Measurements from ENCODE around the gene ATL3.

ATL3 gene

GRCh38 chr11:63671322-63672155 lies at the start of gene ATL3:
Gene ATL3 (minus strand): TSS chr11:63671376. CDS start chr11:63671335, 41 bp downstream.
- H3K36me3 Mint-ChIP-seq (ENCODE audit: low read depth): peaks cover 13% of the 10 kb centered on the region

GRCh38 chr11:63720611-63721010 lies 49.4 kb upstream of the ATL3 start:
- peaks cover 4% of the 10 kb centered on the region for H3K4me1 Mint-ChIP-seq (ENCODE audit: low read depth)
- no peaks in the 10 kb centered on the region for H3K9me3 Mint-ChIP-seq
- H3K36me3 Mint-ChIP-seq (ENCODE audit: low read depth): peaks cover 3% of the 10 kb centered on the region
- H3K27me3 Mint-ChIP-seq (ENCODE audit: low read depth): no peaks in the 10 kb centered on the region
- no peak overlapping the region for H3K4me3 Mint-ChIP-seq
- H3K27ac Mint-ChIP-seq: no peak overlapping the region

More at GRCh38 chr11:63671322-63672155, at the start of gene ATL3:
- Mint-ChIP-seq H3K27ac (peak within 1 kb of the TSS; percentile 80), H3K27me3 (ENCODE audit: low read depth) (no peaks in the 10 kb centered on the region), H3K9me3 (no peaks in the 10 kb centered on the region), H3K4me3 (peak within 1 kb of the TSS; percentile 83), H3K4me1 (ENCODE audit: low read depth) (peaks cover 33% of the 10 kb centered on the region)

GRCh38 chr11:63719987-63720386 lies 48.8 kb upstream of the ATL3 start:
- H3K27me3 Mint-ChIP-seq (ENCODE audit: low read depth): no peaks in the 10 kb centered on the region
- H3K4me1 Mint-ChIP-seq (ENCODE audit: low read depth): peaks cover 4% of the 10 kb centered on the region
- no peaks in the 10 kb centered on the region for H3K9me3 Mint-ChIP-seq
- H3K4me3 Mint-ChIP-seq: no peak overlapping the region
- peaks cover 3% of the 10 kb centered on the region for H3K36me3 Mint-ChIP-seq (ENCODE audit: low read depth)
- no peak overlapping the region for H3K27ac Mint-ChIP-seq

- Mint-ChIP-seq H3K27ac (no peak overlapping the region), H3K4me3 (no peak overlapping the region), H3K27me3 (ENCODE audit: low read depth) (no peaks in the 10 kb centered on the region), H3K9me3 (no peaks in the 10 kb centered on the region), H3K4me1 (ENCODE audit: low read depth) (peaks cover 4% of the 10 kb centered on the region), H3K36me3 (ENCODE audit: low read depth) (peaks cover 6% of the 10 kb centered on the region)
These were observed 47.8 kb upstream of the ATL3 start for GRCh38 chr11:63719001-63719400.

GRCh38 chr11:63716046-63716445 lies 44.9 kb upstream of the ATL3 start:
- no peak overlapping the region for H3K27ac Mint-ChIP-seq
- peaks cover 6% of the 10 kb centered on the region for H3K36me3 Mint-ChIP-seq (ENCODE audit: low read depth)
- no peaks in the 10 kb centered on the region for H3K9me3 Mint-ChIP-seq
- no peak overlapping the region for H3K4me3 Mint-ChIP-seq
- H3K27me3 Mint-ChIP-seq (ENCODE audit: low read depth): no peaks in the 10 kb centered on the region
- H3K4me1 Mint-ChIP-seq (ENCODE audit: low read depth): peaks cover 8% of the 10 kb centered on the region

GRCh38 chr11:63713766-63714165 lies 42.6 kb upstream of the ATL3 start:
- no peak overlapping the region for H3K27ac Mint-ChIP-seq
- H3K4me3 Mint-ChIP-seq: no peak overlapping the region
- no peaks in the 10 kb centered on the region for H3K27me3 Mint-ChIP-seq (ENCODE audit: low read depth)
- H3K36me3 Mint-ChIP-seq (ENCODE audit: low read depth): peaks cover 5% of the 10 kb centered on the region
- no peaks in the 10 kb centered on the region for H3K9me3 Mint-ChIP-seq
- peaks cover 8% of the 10 kb centered on the region for H3K4me1 Mint-ChIP-seq (ENCODE audit: low read depth)

GRCh38 chr11:63711838-63712237 lies 40.7 kb upstream of the ATL3 start:
- Mint-ChIP-seq H3K4me1 (ENCODE audit: low read depth) (peaks cover 7% of the 10 kb centered on the region), H3K27ac (no peak overlapping the region), H3K36me3 (ENCODE audit: low read depth) (peaks cover 3% of the 10 kb centered on the region), H3K9me3 (no peaks in the 10 kb centered on the region), H3K27me3 (ENCODE audit: low read depth) (no peaks in the 10 kb centered on the region), H3K4me3 (no peak overlapping the region)

GRCh38 chr11:63710476-63711217 lies 39.5 kb upstream of the ATL3 start:
- no peaks in the 10 kb centered on the region for H3K9me3 Mint-ChIP-seq
- no peak overlapping the region for H3K27ac Mint-ChIP-seq
- H3K27me3 Mint-ChIP-seq (ENCODE audit: low read depth): no peaks in the 10 kb centered on the region
- peaks cover 7% of the 10 kb centered on the region for H3K4me1 Mint-ChIP-seq (ENCODE audit: low read depth)
- peaks cover 3% of the 10 kb centered on the region for H3K36me3 Mint-ChIP-seq (ENCODE audit: low read depth)
- no peak overlapping the region for H3K4me3 Mint-ChIP-seq

GRCh38 chr11:63709336-63709884 lies 38.2 kb upstream of the ATL3 start:
- Mint-ChIP-seq H3K27ac (no peak overlapping the region), H3K27me3 (ENCODE audit: low read depth) (no peaks in the 10 kb centered on the region), H3K36me3 (ENCODE audit: low read depth) (peaks cover under 1% of the 10 kb centered on the region), H3K9me3 (no peaks in the 10 kb centered on the region), H3K4me1 (ENCODE audit: low read depth) (peaks cover 10% of the 10 kb centered on the region), H3K4me3 (no peak overlapping the region)

- Mint-ChIP-seq H3K4me1 (ENCODE audit: low read depth) (peaks cover 10% of the 10 kb centered on the region), H3K36me3 (ENCODE audit: low read depth) (no peaks in the 10 kb centered on the region), H3K27ac (no peak overlapping the region)
These were observed 37.6 kb upstream of the ATL3 start for GRCh38 chr11:63708764-63709163.

GRCh38 chr11:63705526-63705925 lies 34.4 kb upstream of the ATL3 start:
- no peaks in the 10 kb centered on the region for H3K27me3 Mint-ChIP-seq (ENCODE audit: low read depth)
- H3K27ac Mint-ChIP-seq: no peak overlapping the region
- H3K36me3 Mint-ChIP-seq (ENCODE audit: low read depth): peaks cover 2% of the 10 kb centered on the region
- no peak overlapping the region for H3K4me3 Mint-ChIP-seq
- H3K9me3 Mint-ChIP-seq: no peaks in the 10 kb centered on the region
- H3K4me1 Mint-ChIP-seq (ENCODE audit: low read depth): peaks cover 5% of the 10 kb centered on the region

More at GRCh38 chr11:63708764-63709163, 37.6 kb upstream of the ATL3 start:
- Mint-ChIP-seq H3K9me3 (no peaks in the 10 kb centered on the region), H3K27me3 (ENCODE audit: low read depth) (no peaks in the 10 kb centered on the region), H3K4me3 (no peak overlapping the region)

- Mint-ChIP-seq H3K36me3 (ENCODE audit: low read depth) (peaks cover 5% of the 10 kb centered on the region), H3K9me3 (no peaks in the 10 kb centered on the region), H3K27ac (no peak overlapping the region), H3K27me3 (ENCODE audit: low read depth) (no peaks in the 10 kb centered on the region), H3K4me1 (ENCODE audit: low read depth) (peaks cover 4% of the 10 kb centered on the region), H3K4me3 (no peak overlapping the region)
These were observed 28.7 kb upstream of the ATL3 start for GRCh38 chr11:63699896-63700295.

- Mint-ChIP-seq H3K27me3 (ENCODE audit: low read depth) (no peaks in the 10 kb centered on the region), H3K4me3 (no peak overlapping the region), H3K36me3 (ENCODE audit: low read depth) (peaks cover 5% of the 10 kb centered on the region), H3K9me3 (no peaks in the 10 kb centered on the region), H3K27ac (no peak overlapping the region), H3K4me1 (ENCODE audit: low read depth) (peaks cover 1% of the 10 kb centered on the region)
These were observed 28.0 kb upstream of the ATL3 start for GRCh38 chr11:63698976-63699733.

GRCh38 chr11:63694596-63694995 lies 23.4 kb upstream of the ATL3 start:
- Mint-ChIP-seq H3K27me3 (ENCODE audit: low read depth) (no peaks in the 10 kb centered on the region), H3K36me3 (ENCODE audit: low read depth) (no peaks in the 10 kb centered on the region), H3K27ac (no peak overlapping the region), H3K4me3 (no peak overlapping the region), H3K4me1 (ENCODE audit: low read depth) (peaks cover 6% of the 10 kb centered on the region), H3K9me3 (no peaks in the 10 kb centered on the region)

Data from T-helper 1 cell treated with Interleukin-12 subunit alpha and Interleukin-12 subunit beta and Interleukin-4 antibody, amounts not matched to agents 30 μg/mL and 1 μg/mL, for 36 hours (primary cell).